K562 (cell line): ENCODE data around the gene DYNLT2. TPM values are rescaled to one million over a fixed set of nuclear protein-coding genes. Genes with fewer than 3 reads are reported as not detected.

Source experiments
- ATAC-seq: fragments of 200-7000 bp; cut with Tn5 transposase; 3 replicates; pipeline ENCODE4 v1.9.1; 2020; ENCODE audit warnings: moderate library complexity
- BruUV-seq: library from RNA; stranded (reverse); fragments of 400-500 nt; replicated peaks from 2 replicates; lab custom pipeline; 2021; lab: Mats Ljungman, UMichigan
- CTCF ChIA-PET: fragments of 300-600 bp; formaldehyde crosslinking; extraction: SDS; loops from one replicate; lab custom pipeline; 2021; ENCODE audit warnings: low intra/inter-chr PET ratio; lab: Yijun Ruan, JAX
- POLR2A ChIA-PET: fragments of 300-600, 350-650 bp; sonication (Branson Sonifier 250); formaldehyde crosslinking; extraction: SDS; loops from one replicate; lab custom pipeline; 2021; ENCODE audit warnings: antibody characterized with exemption, inconsistent platforms; lab: Yijun Ruan, JAX
- DNase-seq, 4 experiments: peaks; one replicate each; pipeline versions ENCODE4 v3.0.0 to v3.0.0-alpha.2; 2011 to 2018; ENCODE audit warnings: low spot score in 3 of 4, mixed read lengths in 3 of 4; ENCODE audit errors: extremely low read depth in 1 of 4
- FAIRE-seq: peaks from 2 replicates; lab custom pipeline; 2011; peaks lifted over from hg19 to GRCh38; lab: Jason Lieb, UNC
- H2AFZ ChIP-seq: 2 replicates; pipeline ENCODE4 v1.6.0; 2011; ENCODE audit warnings: low read depth, low read length, control low read depth, inconsistent platforms
- H3K27ac ChIP-seq: fragments of 200-600 bp; 3 replicates; pipeline ENCODE4 v1.8.0; 2011; ENCODE audit warnings: low read depth, mild to moderate bottlenecking, control low read depth, inconsistent platforms, low read length, moderate library complexity, mixed read lengths; ENCODE audit errors: extremely low read depth
- H3K27me3 ChIP-seq, 2 experiments: fragments of 300-600 bp in 1 of 2; 2 replicates in 1 of 2; 3 replicates in 1 of 2; pipeline versions ENCODE4 v1.6.0 to v1.8.0; 2011; ENCODE audit warnings: inconsistent platforms in 2 of 2, low read length in 2 of 2, mild to moderate bottlenecking in 1 of 2, mixed read lengths in 1 of 2, moderate library complexity in 1 of 2; ENCODE audit not compliant: control insufficient read depth in 2 of 2, insufficient read depth in 2 of 2
- H3K36me3 ChIP-seq: fragments of 300-600 bp; 3 replicates; pipeline ENCODE4 v1.8.0; 2011; ENCODE audit warnings: mild to moderate bottlenecking, low read length, inconsistent platforms; ENCODE audit not compliant: control insufficient read depth, insufficient read depth
- H3K4me1 ChIP-seq, 2 experiments: fragments of 200-600 bp in 1 of 2; replicated peaks in 1 of 2; 2 replicates in 1 of 2; 3 replicates in 1 of 2; pipeline versions ENCODE4 v1.5.1 to v1.8.0; 2011; ENCODE audit warnings: inconsistent platforms in 2 of 2, low read length in 2 of 2, mild to moderate bottlenecking in 1 of 2, mixed read lengths in 1 of 2, moderate library complexity in 1 of 2; ENCODE audit not compliant: control insufficient read depth in 2 of 2, insufficient read depth in 2 of 2
- H3K4me2 ChIP-seq: 2 replicates; pipeline ENCODE4 v1.6.1; 2011; ENCODE audit warnings: low read length, control low read depth, inconsistent platforms, mixed read lengths; ENCODE audit not compliant: insufficient read depth
- H3K4me3 ChIP-seq: fragments of 200-600 bp; sonication (generic), shearing (Covaris generic); 2 replicates; pipeline ENCODE4 v1.5.1; 2016; ENCODE audit warnings: control low read depth, inconsistent platforms
- H3K79me2 ChIP-seq: fragments of 200-600 bp; 3 replicates; pipeline ENCODE4 v1.8.0; 2011; ENCODE audit warnings: low read length, inconsistent platforms; ENCODE audit not compliant: control insufficient read depth, insufficient read depth
- H3K9ac ChIP-seq, 2 experiments: 2 replicates each; pipeline versions ENCODE4 v1.6.0 to v1.6.1; 2011; ENCODE audit warnings: low read depth in 2 of 2, low read length in 2 of 2, control low read depth in 1 of 2, inconsistent platforms in 1 of 2, mild to moderate bottlenecking in 1 of 2, mixed read lengths in 1 of 2; ENCODE audit not compliant: insufficient read depth in 1 of 2
- H3K9me1 ChIP-seq: one replicate; pipeline ENCODE4 v1.6.0; 2011; ENCODE audit warnings: inconsistent platforms, mild to moderate bottlenecking, low read length, moderate library complexity; ENCODE audit not compliant: control insufficient read depth, insufficient read depth
- H3K9me3 ChIP-seq: replicated peaks from 2 replicates; pipeline ENCODE4 v1.5.1; 2011; ENCODE audit warnings: low read depth, low read length, inconsistent platforms; ENCODE audit not compliant: control insufficient read depth, insufficient read depth
- H4K20me1 ChIP-seq: replicated peaks from 2 replicates; pipeline ENCODE4 v1.6.1; 2011; ENCODE audit warnings: low read length, inconsistent platforms, mixed read lengths; ENCODE audit not compliant: control insufficient read depth, insufficient read depth
- CEBPZ ChIP-seq: fragments of 150-350 bp; IDR thresholded peaks from 2 replicates; pipeline ENCODE4 v1.6.1; 2014; ENCODE audit warnings: low read depth, mild to moderate bottlenecking, low read length, borderline replicate concordance
- CTCF ChIP-seq, 3 experiments: IDR thresholded peaks in 2 of 3; conservative IDR thresholded peaks in 1 of 3; 2 replicates each; pipeline ENCODE4 v1.5.1; 2011 to 2012; ENCODE audit warnings: low read length in 3 of 3, mild to moderate bottlenecking in 3 of 3, control low read depth in 2 of 3, improper control_type of control experiment in 1 of 3, inconsistent platforms in 1 of 3, low read depth in 1 of 3, mixed read lengths in 1 of 3, moderate library complexity in 1 of 3; ENCODE audit not compliant: insufficient read depth in 2 of 3
- ELF2 ChIP-seq: fragments of 250-450 bp; sonication (Bioruptor Pico); IDR thresholded peaks from 2 replicates; pipeline ENCODE4 v1.5.0; 2021; ENCODE audit warnings: mild to moderate bottlenecking
- MTA2 ChIP-seq: fragments of 450-650 bp; IDR thresholded peaks from 2 replicates; pipeline ENCODE4 v1.6.1; 2016; ENCODE audit warnings: low read depth
- RERE ChIP-seq: sonication (generic); formaldehyde crosslinking; IDR thresholded peaks from 2 replicates; pipeline ENCODE4 v1.8.0; 2023; ENCODE audit warnings: missing genetic modification reagents, mild to moderate bottlenecking, borderline replicate concordance
- WGBS: fragments of 100-300 bp; shearing (Covaris generic); methylation state at CpG from one replicate; pipeline ENCODE4 v1.1.6; 2016; ENCODE audit warnings: low coverage, mixed read lengths; ENCODE audit not compliant: insufficient coverage; ENCODE audit errors: missing lambda C conversion rate; 5-methylcytosine and 5-hydroxymethylcytosine counted together
- in situ Hi-C: fragments of 300-500 bp; cut with MboI; formaldehyde crosslinking; loops from 4 replicates; pipeline ENCODE4 v1.15.0; 2018; ENCODE audit warnings: inconsistent platforms, mixed read lengths
- intact Hi-C: fragments of 100-400 bp; cut with micrococcal nuclease; formaldehyde crosslinking; loops from 2 replicates; pipeline ENCODE4 v1.14.2; 2022
- polyA plus RNA-seq, 8 experiments: library from polyadenylated mRNA; depleted of rRNA in 4 of 8; stranded (reverse) in 5 of 8; unstranded in 3 of 8; fragments of >200 nt; fragmentation: Nextera tagmentation in 2 of 8; fragmentation: Illumina TruSeq in 1 of 8; extraction: Ambion mirVana in 2 of 8; extraction: Trizol in 1 of 8; gene quantifications; 2 replicates each; pipeline versions ENCODE4 v1.2.1 to v1.2.3, GENCODE V29; 2011 to 2014; ENCODE audit warnings: inconsistent platforms in 1 of 8, missing spikeins in 1 of 8
- total RNA-seq, 7 experiments: library from RNA; depleted of rRNA in 6 of 7; stranded (reverse); fragments of >200 nt in 6 of 7; fragmentation: Illumina TruSeq in 2 of 7; extraction: Trizol in 2 of 7; gene quantifications; 2 replicates each; pipeline versions ENCODE4 v1.2.1 to v1.2.3, GENCODE V29; 2011 to 2021; ENCODE audit warnings: low replicate concordance in 1 of 7

The DYNLT2 gene
- total and polyA plus RNA-seq, 9 of the 15 experiments (the other 6 are each of a cell fraction or from before 2014, with no cell fraction given), result 2.0 to 12.8 (median 6.3) TPM

- CTCF ChIA-PET, result no interaction called here
- intact Hi-C loops, result no loop called here
- ATAC-seq, result no peak; the same call in 1 of the 3 replicates
These were observed 58.9 kb downstream of the DYNLT2 start for GRCh38 chr6:169692516-169692915.

More at GRCh38 chr6:169692516-169692915, 58.9 kb downstream of the DYNLT2 start:
- H3K27me3 ChIP-seq, result no peaks in the 10 kb centered on the region
- no peaks in the 10 kb centered on the region for H3K4me1 ChIP-seq
- in situ Hi-C loops, result no loop called here
- no peaks in the 10 kb centered on the region for H4K20me1 ChIP-seq
- H3K79me2 ChIP-seq, result peaks cover 13% of the 10 kb centered on the region; the same call in 2 of the 3 replicates
- H3K36me3 ChIP-seq, result peaks cover 18% of the 10 kb centered on the region; the same call in 2 of the 3 replicates
- no peak overlapping the region for H3K9ac ChIP-seq
- no peak for TF ChIP-seq MTA2
- TF ChIP-seq CEBPZ, result no peak
- no peak for TF ChIP-seq CTCF (IDR thresholded peaks at IDR 0.05 in 2 of 3, conservative IDR thresholded peaks at IDR 0.05 in 1 of 3; ENCODE audit: insufficient read depth in 2 of 3, low read depth in 1 of 3, low read length in 3 of 3)
- TF ChIP-seq RERE (CRISPR knock-in tag), result no peak
- TF ChIP-seq ELF2 (CRISPR knock-in tag), result no peak
- no peak for DNase-seq
- no peak for FAIRE-seq
- POLR2A ChIA-PET, result interaction anchor here (1.0 to 1.9 kb wide), 4 partner anchors 9 to 15 kb away, joined by 3 to 19 read pairs (median 3); partner anchors contain the start of genes C6orf120 and WDR27
- H3K27ac ChIP-seq, result no peak overlapping the region
- H2AFZ ChIP-seq, result no peak overlapping the region
- H3K9me1 ChIP-seq, result peaks cover 2% of the 10 kb centered on the region
- H3K9me3 ChIP-seq, result 0 out of 2 replicates have a peak, but pooled peaks cover 3% of the 10 kb centered on the region
- no peak overlapping the region for H3K4me2 ChIP-seq
- no peak overlapping the region for H3K4me3 ChIP-seq
- no TSS peak for BruUV-seq
- WGBS, result 62% methylated on average over 3 of the region's 3 CpGs
